HepG2 (cell line): Measurements from ENCODE around the gene SLC25A33. TPM values are rescaled to one million over a fixed set of nuclear protein-coding genes. Genes with fewer than 3 reads are reported as not detected.

Experiments
- BCLAF1 ChIP-seq: fragments of 450-650 bp; IDR thresholded peaks from 2 replicates; pipeline ENCODE4 v1.6.1; 2017; ENCODE audit warnings: mild to moderate bottlenecking
- CBX1 ChIP-seq: IDR thresholded peaks from one replicate; pipeline ENCODE4 v1.6.1; 2016; ENCODE audit warnings: antibody characterized with exemption, low read depth
- HOXA9 ChIP-seq: sonication (generic); formaldehyde crosslinking; IDR thresholded peaks from 2 replicates; pipeline ENCODE4 v1.8.1; 2022; ENCODE audit warnings: missing genetic modification reagents, mild to moderate bottlenecking, moderate library complexity, borderline replicate concordance
- IRF2 ChIP-seq: IDR thresholded peaks from 2 replicates; pipeline ENCODE4 v1.6.1; 2018; ENCODE audit warnings: missing genetic modification reagents, missing compliant biosample characterization
- KLF6 ChIP-seq: IDR thresholded peaks from 2 replicates; pipeline ENCODE4 v1.8.0; 2016; ENCODE audit warnings: missing biosample characterization, missing genetic modification reagents
- KMT2A ChIP-seq: sonication (generic); formaldehyde crosslinking; IDR thresholded peaks from 2 replicates; pipeline ENCODE4 v1.4.0; 2020; ENCODE audit warnings: missing genetic modification reagents
- MAF1 ChIP-seq: sonication (generic); formaldehyde crosslinking; IDR thresholded peaks from 2 replicates; pipeline ENCODE4 v1.5.0; 2020; ENCODE audit warnings: missing genetic modification reagents, borderline replicate concordance
- MEF2D ChIP-seq: sonication (generic); formaldehyde crosslinking; IDR thresholded peaks from 2 replicates; pipeline ENCODE4 v1.5.1; 2020; ENCODE audit warnings: mild to moderate bottlenecking, missing genetic modification reagents
- MLX ChIP-seq: IDR thresholded peaks from 2 replicates; pipeline ENCODE4 v1.6.1; 2016
- NRL ChIP-seq: sonication (generic); formaldehyde crosslinking; IDR thresholded peaks from 2 replicates; pipeline ENCODE4 v1.5.0; 2020; ENCODE audit warnings: missing genetic modification reagents, mild to moderate bottlenecking, moderate library complexity, borderline replicate concordance
- RCOR2 ChIP-seq: IDR thresholded peaks from 2 replicates; pipeline ENCODE4 v1.6.1; 2016; ENCODE audit warnings: missing biosample characterization, missing genetic modification reagents
- TSC22D2 ChIP-seq: sonication (generic); formaldehyde crosslinking; IDR thresholded peaks from 2 replicates; pipeline ENCODE4 v1.5.1; 2020; ENCODE audit warnings: missing genetic modification reagents, mild to moderate bottlenecking, borderline replicate concordance
- ZFP36 ChIP-seq: fragments of 150-350 bp; IDR thresholded peaks from 2 replicates; pipeline ENCODE4 v1.6.1; 2018; ENCODE audit warnings: borderline replicate concordance, low read length, low read depth; ENCODE audit not compliant: partially characterized antibody
- ZHX1 ChIP-seq: sonication (generic); formaldehyde crosslinking; IDR thresholded peaks from 2 replicates; pipeline ENCODE4 v1.8.1; 2022; ENCODE audit warnings: low read depth, mild to moderate bottlenecking, missing genetic modification reagents
- ZMYM4 ChIP-seq: sonication (generic); formaldehyde crosslinking; IDR thresholded peaks from 2 replicates; pipeline ENCODE4 v1.8.1; 2023; ENCODE audit warnings: mild to moderate bottlenecking, missing genetic modification reagents
- ZNF329 ChIP-seq: sonication (generic); formaldehyde crosslinking; IDR thresholded peaks from 2 replicates; pipeline ENCODE4 v1.9.0; 2021; ENCODE audit warnings: low read depth, mild to moderate bottlenecking, missing genetic modification reagents
- ZNF660 ChIP-seq: sonication (generic); formaldehyde crosslinking; IDR thresholded peaks from 2 replicates; pipeline ENCODE4 v1.5.1; 2020; ENCODE audit warnings: mild to moderate bottlenecking, low read depth, missing genetic modification reagents, borderline replicate concordance
- polyA plus RNA-seq, 8 experiments: library from polyadenylated mRNA; depleted of rRNA in 3 of 8; stranded (reverse) in 7 of 8; unstranded in 1 of 8; fragments of >200 nt; fragmentation: Illumina TruSeq in 4 of 8; extraction: Trizol in 4 of 8; gene quantifications; 2 replicates each; pipeline versions ENCODE4 v1.2.1 to v1.2.3, GENCODE V29; 2011 to 2016; ENCODE audit warnings: low read depth in 4 of 8, missing spikeins in 1 of 8, mixed read lengths in 1 of 8; ENCODE audit not compliant: insufficient read depth in 1 of 8
- total RNA-seq, 5 experiments: library from RNA; depleted of rRNA; stranded (reverse); fragments of >200 nt; fragmentation: Illumina TruSeq; extraction: Trizol; gene quantifications; 2 replicates each; pipeline ENCODE4 v1.2.3, GENCODE V29; 2016; ENCODE audit warnings: low read depth in 1 of 5
- TF ChIP-seq, protein P1 (sequence below): sonication (generic); formaldehyde crosslinking; IDR thresholded peaks from 2 replicates; pipeline ENCODE4 v1.8.1; 2023; ENCODE audit warnings: mild to moderate bottlenecking, moderate library complexity, missing genetic modification reagents

SLC25A33 gene
- total and polyA plus RNA-seq, 2 of the 13 experiments (the other 11 are each of a cell fraction or from before 2014, with no cell fraction given): 15.4 to 50.3 TPM

GRCh38 chr1:9500756-9501754, 38.2 kb upstream of the SLC25A33 start (continued):
- no peak for TF ChIP-seq HOXA9 (CRISPR knock-in tag)
- no peak for TF ChIP-seq KMT2A
- peak; percentile 41; the same call in 1 of the 2 replicates for TF ChIP-seq ZNF329 (CRISPR knock-in tag)
- TF ChIP-seq BCLAF1: no peak
- peak; percentile 62 for TF ChIP-seq IRF2 (CRISPR knock-in tag)
- no peak for TF ChIP-seq ZNF660 (CRISPR knock-in tag)
- peak; percentile 37; the same call in 1 of the 2 replicates for TF ChIP-seq MEF2D (CRISPR knock-in tag)
- TF ChIP-seq ZMYM4: peak; percentile 59; the same call in 1 of the 2 replicates
- peak; percentile 30; the same call in 1 of the 2 replicates for TF ChIP-seq RCOR2 (CRISPR knock-in tag)
- no peak for TF ChIP-seq MAF1 (CRISPR knock-in tag)
- no peak for TF ChIP-seq TSC22D2 (CRISPR knock-in tag)
- TF ChIP-seq, protein P1, sequence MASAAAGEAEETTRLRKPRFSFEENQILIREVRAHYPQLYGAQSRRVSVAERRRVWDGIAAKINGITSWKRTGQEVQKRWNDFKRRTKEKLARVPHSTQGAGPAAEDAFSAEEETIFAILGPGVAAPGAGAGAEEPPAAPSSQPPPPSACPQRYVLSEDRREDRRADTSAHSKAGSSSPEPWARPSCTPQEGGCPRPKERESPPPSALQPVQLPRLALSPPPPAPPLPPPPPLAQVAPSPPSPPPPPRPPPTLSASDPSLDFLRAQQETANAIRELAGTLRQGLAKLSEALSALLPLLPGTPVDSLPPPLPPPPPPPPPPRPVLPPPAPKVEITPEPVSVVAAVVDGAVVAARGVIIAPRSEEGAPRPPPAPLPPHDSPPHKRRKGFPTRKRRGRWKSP (CRISPR knock-in tag): peak; percentile 50; the same call in 1 of the 2 replicates
- no peak for TF ChIP-seq MLX (CRISPR knock-in tag)
- 0 out of 2 replicates have a peak, but pooled peaks have one; percentile 49 for TF ChIP-seq NRL (CRISPR knock-in tag)
- no peak for TF ChIP-seq CBX1
- no peak for TF ChIP-seq ZHX1 (CRISPR knock-in tag)
- no peak for TF ChIP-seq ZFP36
- TF ChIP-seq KLF6: no peak
